ENCODE results near the gene CLCN3.
"Not testable (repeated sequence)": the region's sequence is repeated elsewhere in the genome, so short reads cannot be mapped to it uniquely, and the experiment has no call there.

CLCN3 gene

GRCh38 chr4:169618286-169618685, 2.1 kb upstream of the CLCN3 start:
- no peaks in the 10 kb centered on the region for H3K27me3 ChIP-seq (ENCODE audit: control insufficient read depth, insufficient read depth, low read length)
- H3K36me3 ChIP-seq (ENCODE audit: control insufficient read depth, insufficient read depth, low read length), result no peaks in the 10 kb centered on the region
- H3K4me1 ChIP-seq (ENCODE audit: control insufficient read depth, insufficient read depth, low read length), result no peaks in the 10 kb centered on the region
- DNase-seq (ENCODE audit: low read depth, low spot score), result no peak
- no CpG with 5 or more reads among the region's 3 CpGs for WGBS (ENCODE audit: insufficient coverage, insufficient read length)
- H3K27ac ChIP-seq (ENCODE audit: low read length), result no peak overlapping the region
- no peaks in the 10 kb centered on the region for H3K9me3 ChIP-seq (ENCODE audit: control insufficient read depth, insufficient read depth, low read length)
- no peak overlapping the region for H3K4me3 ChIP-seq (ENCODE audit: low read length)

DNA sequence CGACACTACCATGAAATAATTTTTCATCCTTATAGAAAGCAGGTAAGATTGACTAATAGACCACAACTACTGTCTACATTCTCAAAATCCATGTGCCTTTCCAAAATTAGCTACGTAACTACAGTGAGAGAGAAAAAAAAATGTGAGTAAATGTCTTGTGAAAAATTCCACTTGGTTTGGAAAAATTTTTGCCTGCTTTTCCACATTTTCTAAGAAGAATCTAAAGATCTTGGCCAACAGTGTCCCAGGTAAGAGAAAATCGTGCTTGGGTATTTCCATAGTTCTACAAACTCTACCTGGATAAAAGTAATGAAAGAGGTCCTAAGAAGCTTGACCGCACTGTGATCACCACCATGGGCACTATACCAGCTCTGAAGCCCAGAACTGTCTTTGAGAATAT, 1.4 kb upstream of the CLCN3 start:
- H3K27me3 ChIP-seq (ENCODE audit: control insufficient read depth, insufficient read depth, low read length), result no peaks in the 10 kb centered on the region
- H3K27ac ChIP-seq (ENCODE audit: low read length), result no peak overlapping the region
- no peaks in the 10 kb centered on the region for H3K36me3 ChIP-seq (ENCODE audit: control insufficient read depth, insufficient read depth, low read length)
- DNase-seq (ENCODE audit: low read depth, low spot score), result no peak
- H3K4me3 ChIP-seq (ENCODE audit: low read length), result no peak overlapping the region
- no peaks in the 10 kb centered on the region for H3K4me1 ChIP-seq (ENCODE audit: control insufficient read depth, insufficient read depth, low read length)
- WGBS (ENCODE audit: insufficient coverage, insufficient read length), result no CpG with 5 or more reads among the region's 4 CpGs
- H3K9me3 ChIP-seq (ENCODE audit: control insufficient read depth, insufficient read depth, low read length), result no peaks in the 10 kb centered on the region

GRCh38 chr4:169619518-169619957, 840 bp upstream of the CLCN3 start:
- H3K27me3 ChIP-seq (ENCODE audit: control insufficient read depth, insufficient read depth, low read length), result no peaks in the 10 kb centered on the region
- no peaks in the 10 kb centered on the region for H3K36me3 ChIP-seq (ENCODE audit: control insufficient read depth, insufficient read depth, low read length)
- H3K4me3 ChIP-seq (ENCODE audit: low read length), result peak overlapping the region; percentile 46; the same call in 1 of the 2 replicates
- H3K4me1 ChIP-seq (ENCODE audit: control insufficient read depth, insufficient read depth, low read length), result no peaks in the 10 kb centered on the region
- no peaks in the 10 kb centered on the region for H3K9me3 ChIP-seq (ENCODE audit: control insufficient read depth, insufficient read depth, low read length)
- no peak for DNase-seq (ENCODE audit: low read depth, low spot score)
- no peak overlapping the region for H3K27ac ChIP-seq (ENCODE audit: low read length)
- WGBS (ENCODE audit: insufficient coverage, insufficient read length), result no CpG with 5 or more reads among the region's 12 CpGs

DNA sequence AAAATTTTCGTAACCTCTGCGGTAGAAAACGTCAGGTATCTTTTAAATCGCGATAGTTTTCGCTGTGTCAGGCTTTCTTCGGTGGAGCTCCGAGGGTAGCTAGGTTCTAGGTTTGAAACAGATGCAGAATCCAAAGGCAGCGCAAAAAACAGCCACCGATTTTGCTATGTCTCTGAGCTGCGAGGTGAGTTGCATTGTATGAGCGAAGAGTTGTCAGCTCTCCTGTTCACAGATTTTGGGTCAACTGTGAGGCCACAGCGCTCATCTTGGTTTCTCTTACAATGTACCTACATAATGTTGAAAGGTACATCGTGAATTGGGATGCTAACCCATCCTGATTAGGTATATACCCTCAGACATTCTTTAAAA, 486 bp downstream of the CLCN3 start:
- Histone ChIP-seq H3K9me3 (ENCODE audit: control insufficient read depth, insufficient read depth, low read length) (no peaks in the 10 kb centered on the region), H3K4me3 (ENCODE audit: low read length) (peak overlapping the region; percentile 46; the same call in 1 of the 2 replicates), H3K36me3 (ENCODE audit: control insufficient read depth, insufficient read depth, low read length) (no peaks in the 10 kb centered on the region), H3K4me1 (ENCODE audit: control insufficient read depth, insufficient read depth, low read length) (no peaks in the 10 kb centered on the region), H3K27ac (ENCODE audit: low read length) (no peak overlapping the region), H3K27me3 (ENCODE audit: control insufficient read depth, insufficient read depth, low read length) (no peaks in the 10 kb centered on the region)
- no peak for DNase-seq (ENCODE audit: low read depth, low spot score)
- no CpG with 5 or more reads among the region's 14 CpGs for WGBS (ENCODE audit: insufficient coverage, insufficient read length)

- Histone ChIP-seq H3K27ac (ENCODE audit: low read length) (no peak overlapping the region), H3K36me3 (ENCODE audit: control insufficient read depth, insufficient read depth, low read length) (no peaks in the 10 kb centered on the region), H3K27me3 (ENCODE audit: control insufficient read depth, insufficient read depth, low read length) (no peaks in the 10 kb centered on the region), H3K4me1 (ENCODE audit: control insufficient read depth, insufficient read depth, low read length) (no peaks in the 10 kb centered on the region), H3K9me3 (ENCODE audit: control insufficient read depth, insufficient read depth, low read length) (no peaks in the 10 kb centered on the region), H3K4me3 (ENCODE audit: low read length) (no peak overlapping the region; the same call in 1 of the 2 replicates)
- no peak for DNase-seq (ENCODE audit: low read depth, low spot score)
- no CpG with 5 or more reads among the region's 6 CpGs for WGBS (ENCODE audit: insufficient coverage, insufficient read length)
These were observed 1.5 kb downstream of the CLCN3 start for GRCh38 chr4:169621731-169622492.

GRCh38 chr4:169622566-169622965, 2.2 kb downstream of the CLCN3 start:
- H3K27ac ChIP-seq (ENCODE audit: low read length), result no peak overlapping the region
- DNase-seq (ENCODE audit: low read depth, low spot score), result no peak
- no CpG with 5 or more reads among the region's 4 CpGs for WGBS (ENCODE audit: insufficient coverage, insufficient read length)
- no peaks in the 10 kb centered on the region for H3K36me3 ChIP-seq (ENCODE audit: control insufficient read depth, insufficient read depth, low read length)
- no peaks in the 10 kb centered on the region for H3K9me3 ChIP-seq (ENCODE audit: control insufficient read depth, insufficient read depth, low read length)
- H3K4me1 ChIP-seq (ENCODE audit: control insufficient read depth, insufficient read depth, low read length), result no peaks in the 10 kb centered on the region
- H3K4me3 ChIP-seq (ENCODE audit: low read length), result no peak overlapping the region
- no peaks in the 10 kb centered on the region for H3K27me3 ChIP-seq (ENCODE audit: control insufficient read depth, insufficient read depth, low read length)

- WGBS (ENCODE audit: insufficient coverage, insufficient read length), result no CpG with 5 or more reads among the region's 6 CpGs
These were observed 3.6 kb downstream of the CLCN3 start for GRCh38 chr4:169624012-169624411.

GRCh38 chr4:169625886-169626285, 5.5 kb downstream of the CLCN3 start:
- no peak for DNase-seq (ENCODE audit: low read depth, low spot score)
- Histone ChIP-seq H3K36me3 (ENCODE audit: control insufficient read depth, insufficient read depth, low read length) (no peaks in the 10 kb centered on the region), H3K9me3 (ENCODE audit: control insufficient read depth, insufficient read depth, low read length) (no peaks in the 10 kb centered on the region), H3K27ac (ENCODE audit: low read length) (no peak overlapping the region), H3K27me3 (ENCODE audit: control insufficient read depth, insufficient read depth, low read length) (no peaks in the 10 kb centered on the region), H3K4me3 (ENCODE audit: low read length) (no peak overlapping the region), H3K4me1 (ENCODE audit: control insufficient read depth, insufficient read depth, low read length) (no peaks in the 10 kb centered on the region)
- no CpG with 5 or more reads among the region's 5 CpGs for WGBS (ENCODE audit: insufficient coverage, insufficient read length)

More at GRCh38 chr4:169624012-169624411, 3.6 kb downstream of the CLCN3 start:
- H3K4me3 ChIP-seq (ENCODE audit: low read length); H3K4me1 ChIP-seq (ENCODE audit: control insufficient read depth, insufficient read depth, low read length); H3K36me3 ChIP-seq (ENCODE audit: control insufficient read depth, insufficient read depth, low read length); H3K27ac ChIP-seq (ENCODE audit: low read length); H3K27me3 ChIP-seq (ENCODE audit: control insufficient read depth, insufficient read depth, low read length); DNase-seq (ENCODE audit: low read depth, low spot score); H3K9me3 ChIP-seq (ENCODE audit: control insufficient read depth, insufficient read depth, low read length): not testable (repeated sequence)

- DNase-seq (ENCODE audit: low read depth, low spot score), result no peak
- Histone ChIP-seq H3K4me3 (ENCODE audit: low read length) (no peak overlapping the region), H3K27ac (ENCODE audit: low read length) (no peak overlapping the region), H3K27me3 (ENCODE audit: control insufficient read depth, insufficient read depth, low read length) (no peaks in the 10 kb centered on the region), H3K36me3 (ENCODE audit: control insufficient read depth, insufficient read depth, low read length) (no peaks in the 10 kb centered on the region), H3K9me3 (ENCODE audit: control insufficient read depth, insufficient read depth, low read length) (no peaks in the 10 kb centered on the region), H3K4me1 (ENCODE audit: control insufficient read depth, insufficient read depth, low read length) (no peaks in the 10 kb centered on the region)
- no CpG with 5 or more reads among the region's 6 CpGs for WGBS (ENCODE audit: insufficient coverage, insufficient read length)
These were observed 6.2 kb downstream of the CLCN3 start for GRCh38 chr4:169626331-169627282.

- no CpG with 5 or more reads among the region's 1 CpG for WGBS (ENCODE audit: insufficient coverage, insufficient read length)
- Histone ChIP-seq H3K27me3 (ENCODE audit: control insufficient read depth, insufficient read depth, low read length) (no peaks in the 10 kb centered on the region), H3K9me3 (ENCODE audit: control insufficient read depth, insufficient read depth, low read length) (no peaks in the 10 kb centered on the region), H3K36me3 (ENCODE audit: control insufficient read depth, insufficient read depth, low read length) (no peaks in the 10 kb centered on the region), H3K27ac (ENCODE audit: low read length) (no peak overlapping the region), H3K4me1 (ENCODE audit: control insufficient read depth, insufficient read depth, low read length) (no peaks in the 10 kb centered on the region), H3K4me3 (ENCODE audit: low read length) (no peak overlapping the region)
- no peak for DNase-seq (ENCODE audit: low read depth, low spot score)
These were observed 6.9 kb downstream of the CLCN3 start for GRCh38 chr4:169627307-169627706.

All from iPS DF 6.9 (cell line).